ENCODE measurements around the gene ING2. TPM values are rescaled to one million over a fixed set of nuclear protein-coding genes. Genes with fewer than 3 reads are reported as not detected.

ING2 gene
- total and polyA plus RNA-seq, 2 donors (not counting 1 experiment from before 2014, with no cell fraction given), result 7.8 to 10.0 TPM

GRCh38 chr4:183517194-183517593 lies 12.3 kb downstream of the ING2 start:
- DNase-seq (no peak), ATAC-seq (ENCODE audit: low read depth) (no peak)
- no peaks in the 10 kb centered on the region for H3K27me3 Mint-ChIP-seq
- CTCF ChIA-PET, result no interaction called here
- no peaks in the 10 kb centered on the region for H3K9me3 Mint-ChIP-seq (ENCODE audit: insufficient read depth)
- H4K20me1 ChIP-seq (ENCODE audit: control insufficient read depth, insufficient read depth, low read length, poor library complexity, severe bottlenecking), result no peaks in the 10 kb centered on the region
- no peaks in the 10 kb centered on the region for H3K79me2 ChIP-seq (ENCODE audit: control insufficient read depth, insufficient read depth, low read length)
- peaks cover 0 to 4% of the 10 kb centered on the region in 2 experiments for H3K36me3 ChIP-seq (replicated peaks in 1 of 2; ENCODE audit: control extremely low read depth in 1 of 2, control insufficient read depth in 1 of 2, extremely low read depth in 1 of 2, insufficient read depth in 2 of 2, low read length in 1 of 2)
- H3K4me3 ChIP-seq (ENCODE audit: control extremely low read depth in 1 of 5, extremely low read depth in 1 of 5, insufficient read depth in 1 of 5, low read depth in 2 of 5, low read length in 4 of 5), result no peak overlapping the region
- TF ChIP-seq EZH2 (IDR thresholded peaks at IDR 0.05; ENCODE audit: borderline replicate concordance, insufficient read depth, low read depth, low read length, poor library complexity, severe bottlenecking) (no peak), CTCF (IDR thresholded peaks at IDR 0.05) (no peak)
- WGBS (ENCODE audit: insufficient coverage), result no CpG with 5 or more reads among the region's 2 CpGs
- intact Hi-C loops (cut with micrococcal nuclease), result no loop called here
- H3K9me3 ChIP-seq (ENCODE audit: control extremely low read depth in 1 of 3, control insufficient read depth in 2 of 3, insufficient read depth in 1 of 3, low read length in 2 of 3), result no peaks in the 10 kb centered on the region
- no peak overlapping the region for H3K4me2 ChIP-seq (replicated peaks; ENCODE audit: low read depth, low read length, poor library complexity, severe bottlenecking)
- H3K27me3 ChIP-seq (replicated peaks in 1 of 4; ENCODE audit: control extremely low read depth in 1 of 4, control insufficient read depth in 3 of 4, insufficient read depth in 4 of 4, low read length in 3 of 4), result no peaks in the 10 kb centered on the region
- H3K9ac ChIP-seq (ENCODE audit: low read length), result no peak overlapping the region
- no peaks in the 10 kb centered on the region for H3K4me1 Mint-ChIP-seq
- no peak overlapping the region for H2AFZ ChIP-seq (ENCODE audit: insufficient read depth, low read depth, low read length, poor library complexity, severe bottlenecking)
- H3K27ac ChIP-seq (ENCODE audit: low read length in 2 of 2), result no peak overlapping the region
- H3K27ac Mint-ChIP-seq, result no peak overlapping the region
- H3K4me1 ChIP-seq (ENCODE audit: control insufficient read depth in 2 of 2, insufficient read depth in 2 of 2, low read length in 2 of 2), result no peaks in the 10 kb centered on the region
- H3K4me3 Mint-ChIP-seq, result no peak overlapping the region
- POLR2A ChIA-PET, result no interaction called here

GRCh38 chr4:183517781-183518180 lies 12.9 kb downstream of the ING2 start:
- WGBS (ENCODE audit: insufficient coverage), result 67% methylated on average over 2 of the region's 3 CpGs
- intact Hi-C loops (cut with micrococcal nuclease), result no loop called here
- Mint-ChIP-seq H3K9me3 (ENCODE audit: insufficient read depth) (no peaks in the 10 kb centered on the region), H3K27ac (no peak overlapping the region), H3K27me3 (peaks cover 4% of the 10 kb centered on the region), H3K4me1 (no peaks in the 10 kb centered on the region), H3K4me3 (no peak overlapping the region)
- TF ChIP-seq CTCF (IDR thresholded peaks at IDR 0.05) (no peak), EZH2 (IDR thresholded peaks at IDR 0.05; ENCODE audit: borderline replicate concordance, insufficient read depth, low read depth, low read length, poor library complexity, severe bottlenecking) (no peak)
- H3K4me2 ChIP-seq (replicated peaks; ENCODE audit: low read depth, low read length, poor library complexity, severe bottlenecking), result no peak overlapping the region
- no peaks in the 10 kb centered on the region for H3K79me2 ChIP-seq (ENCODE audit: control insufficient read depth, insufficient read depth, low read length)
- no peak overlapping the region for H3K27ac ChIP-seq (ENCODE audit: low read length in 2 of 2)
- ATAC-seq (ENCODE audit: low read depth) (no peak), DNase-seq (no peak)
- no peaks in the 10 kb centered on the region for H3K4me1 ChIP-seq (ENCODE audit: control insufficient read depth in 2 of 2, insufficient read depth in 2 of 2, low read length in 2 of 2)
- no peak overlapping the region for H2AFZ ChIP-seq (ENCODE audit: insufficient read depth, low read depth, low read length, poor library complexity, severe bottlenecking)
- H3K36me3 ChIP-seq (replicated peaks in 1 of 2; ENCODE audit: control extremely low read depth in 1 of 2, control insufficient read depth in 1 of 2, extremely low read depth in 1 of 2, insufficient read depth in 2 of 2, low read length in 1 of 2), result peaks cover 0 to 2% of the 10 kb centered on the region in 2 experiments
- no peaks in the 10 kb centered on the region for H3K27me3 ChIP-seq (replicated peaks in 1 of 4; ENCODE audit: control extremely low read depth in 1 of 4, control insufficient read depth in 3 of 4, insufficient read depth in 4 of 4, low read length in 3 of 4)
- no peak overlapping the region for H3K4me3 ChIP-seq (ENCODE audit: control extremely low read depth in 1 of 5, extremely low read depth in 1 of 5, insufficient read depth in 1 of 5, low read depth in 2 of 5, low read length in 4 of 5)
- ChIA-PET CTCF (no interaction called here), POLR2A (no interaction called here)
- no peaks in the 10 kb centered on the region for H4K20me1 ChIP-seq (ENCODE audit: control insufficient read depth, insufficient read depth, low read length, poor library complexity, severe bottlenecking)
- H3K9me3 ChIP-seq (ENCODE audit: control extremely low read depth in 1 of 3, control insufficient read depth in 2 of 3, insufficient read depth in 1 of 3, low read length in 2 of 3), result no peaks in the 10 kb centered on the region
- no peak overlapping the region for H3K9ac ChIP-seq (ENCODE audit: low read length)

Measured in B cell (primary cell).